ENCODE measurements around the gene TPST1. TPM values are rescaled to one million over a fixed set of nuclear protein-coding genes. Genes with fewer than 3 reads are reported as not detected.
"Not testable (repeated sequence)": the region's sequence is repeated elsewhere in the genome, so short reads cannot be mapped to it uniquely, and the experiment has no call there.

TPST1 gene
- total RNA-seq, 1 donor from 2014 or later = 5.7 TPM

GRCh38 chr7:66356277-66356721 is 151.2 kb downstream of the TPST1 start:
- Histone ChIP-seq H3K27me3 (ENCODE audit: low read depth) (no peaks in the 10 kb centered on the region), H3K4me3 (no peak overlapping the region), H3K27ac (replicated peaks) (no peak overlapping the region), H3K4me1 (peaks cover 8% of the 10 kb centered on the region), H3K9me3 (replicated peaks) (no peaks in the 10 kb centered on the region), H3K36me3 (no peaks in the 10 kb centered on the region)
- intact Hi-C loops (cut with micrococcal nuclease) = no loop called here
- no peak for TF ChIP-seq CTCF (IDR thresholded peaks at IDR 0.05; ENCODE audit: borderline replicate concordance)
- DNase-seq = no peak

GRCh38 chr7:66357087-66357486 is 152.0 kb downstream of the TPST1 start:
- no peaks in the 10 kb centered on the region for H3K27me3 ChIP-seq (ENCODE audit: low read depth)
- H3K4me1 ChIP-seq = peaks cover 7% of the 10 kb centered on the region
- no peak overlapping the region for H3K27ac ChIP-seq (replicated peaks)
- H3K9me3 ChIP-seq (replicated peaks) = no peaks in the 10 kb centered on the region
- intact Hi-C loops (cut with micrococcal nuclease) = no loop called here
- H3K4me3 ChIP-seq = no peak overlapping the region
- no peak for DNase-seq
- H3K36me3 ChIP-seq = no peaks in the 10 kb centered on the region
- no peak for TF ChIP-seq CTCF (IDR thresholded peaks at IDR 0.05; ENCODE audit: borderline replicate concordance)

- DNase-seq = no peak
- Histone ChIP-seq H3K4me3 (no peak overlapping the region), H3K4me1 (no peaks in the 10 kb centered on the region), H3K36me3 (no peaks in the 10 kb centered on the region), H3K27me3 (ENCODE audit: low read depth) (no peaks in the 10 kb centered on the region), H3K9me3 (replicated peaks) (no peaks in the 10 kb centered on the region), H3K27ac (replicated peaks) (no peak overlapping the region)
- TF ChIP-seq CTCF (IDR thresholded peaks at IDR 0.05; ENCODE audit: borderline replicate concordance) = no peak
- intact Hi-C loops (cut with micrococcal nuclease) = no loop called here
Observed at GRCh38 chr7:66359656-66360211, 154.6 kb downstream of the TPST1 start.

DNA sequence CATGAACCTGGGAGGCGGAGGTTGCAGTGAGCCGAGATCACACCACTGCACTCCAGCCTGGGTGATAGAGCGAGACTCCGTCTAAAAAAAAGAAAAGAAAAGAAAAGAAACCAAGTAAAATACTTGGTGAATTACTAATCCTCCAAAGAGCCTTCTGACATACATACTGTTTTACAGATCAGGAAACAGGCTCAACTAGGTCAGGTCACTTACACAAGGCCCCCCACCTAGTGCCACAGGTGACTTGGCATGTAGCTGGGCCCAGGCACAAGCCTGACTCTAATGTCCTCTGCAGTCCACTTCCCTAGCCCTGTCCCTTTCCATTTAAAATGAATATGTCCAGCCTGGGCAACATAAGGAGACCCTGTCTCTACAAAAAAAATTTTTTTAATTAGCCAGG is 157.0 kb downstream of the TPST1 start:
- Histone ChIP-seq H3K4me1 (no peaks in the 10 kb centered on the region), H3K27me3 (ENCODE audit: low read depth) (no peaks in the 10 kb centered on the region), H3K27ac (replicated peaks) (no peak overlapping the region), H3K9me3 (replicated peaks) (no peaks in the 10 kb centered on the region), H3K4me3 (no peak overlapping the region), H3K36me3 (no peaks in the 10 kb centered on the region)
- no peak for DNase-seq
- intact Hi-C loops (cut with micrococcal nuclease) = no loop called here
- TF ChIP-seq CTCF (IDR thresholded peaks at IDR 0.05; ENCODE audit: borderline replicate concordance) = no peak

- H3K4me3 ChIP-seq = no peak overlapping the region
- no peaks in the 10 kb centered on the region for H3K9me3 ChIP-seq (replicated peaks)
- TF ChIP-seq CTCF (IDR thresholded peaks at IDR 0.05; ENCODE audit: borderline replicate concordance) = no peak
- no peak overlapping the region for H3K27ac ChIP-seq (replicated peaks)
- DNase-seq = no peak
- intact Hi-C loops (cut with micrococcal nuclease) = no loop called here
- H3K4me1 ChIP-seq = no peaks in the 10 kb centered on the region
- H3K36me3 ChIP-seq = no peaks in the 10 kb centered on the region
- H3K27me3 ChIP-seq (ENCODE audit: low read depth) = no peaks in the 10 kb centered on the region
Observed at GRCh38 chr7:66363635-66364034, 158.5 kb downstream of the TPST1 start.

DNA sequence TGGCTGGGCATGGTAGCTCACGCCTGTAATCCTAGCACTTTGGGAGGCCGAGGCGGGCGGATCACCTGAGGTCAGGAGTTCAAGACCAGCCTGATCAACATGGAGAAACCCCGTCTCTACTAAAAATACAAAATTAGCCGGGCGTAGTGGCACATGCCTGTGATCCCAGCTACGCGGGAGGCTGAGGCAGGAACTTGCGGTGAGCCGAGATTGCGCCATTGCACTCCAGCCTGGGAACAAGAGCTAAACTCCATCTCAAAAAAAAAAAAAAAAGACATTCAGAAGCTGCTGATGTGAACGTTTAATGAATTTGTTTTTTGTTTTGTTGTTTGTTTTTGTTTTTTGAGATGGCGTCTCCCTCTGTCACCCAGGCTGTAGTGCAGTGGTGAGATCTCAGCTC is 159.9 kb downstream of the TPST1 start:
- H3K27ac ChIP-seq (replicated peaks); DNase-seq; H3K9me3 ChIP-seq (replicated peaks); H3K4me3 ChIP-seq; H3K27me3 ChIP-seq (ENCODE audit: low read depth); H3K36me3 ChIP-seq; H3K4me1 ChIP-seq; intact Hi-C loops (cut with micrococcal nuclease): not testable (repeated sequence)
